GM12872 (cell line): ENCODE data around the gene SORCS2.

Source experiments
- TF ChIP-seq, protein P1 (sequence below): IDR thresholded peaks from 3 replicates; pipeline ENCODE4 v1.5.1; 2011; ENCODE audit warnings: low read depth, mild to moderate bottlenecking, low read length, moderate library complexity; ENCODE audit not compliant: insufficient read depth

Gene SORCS2

DNA sequence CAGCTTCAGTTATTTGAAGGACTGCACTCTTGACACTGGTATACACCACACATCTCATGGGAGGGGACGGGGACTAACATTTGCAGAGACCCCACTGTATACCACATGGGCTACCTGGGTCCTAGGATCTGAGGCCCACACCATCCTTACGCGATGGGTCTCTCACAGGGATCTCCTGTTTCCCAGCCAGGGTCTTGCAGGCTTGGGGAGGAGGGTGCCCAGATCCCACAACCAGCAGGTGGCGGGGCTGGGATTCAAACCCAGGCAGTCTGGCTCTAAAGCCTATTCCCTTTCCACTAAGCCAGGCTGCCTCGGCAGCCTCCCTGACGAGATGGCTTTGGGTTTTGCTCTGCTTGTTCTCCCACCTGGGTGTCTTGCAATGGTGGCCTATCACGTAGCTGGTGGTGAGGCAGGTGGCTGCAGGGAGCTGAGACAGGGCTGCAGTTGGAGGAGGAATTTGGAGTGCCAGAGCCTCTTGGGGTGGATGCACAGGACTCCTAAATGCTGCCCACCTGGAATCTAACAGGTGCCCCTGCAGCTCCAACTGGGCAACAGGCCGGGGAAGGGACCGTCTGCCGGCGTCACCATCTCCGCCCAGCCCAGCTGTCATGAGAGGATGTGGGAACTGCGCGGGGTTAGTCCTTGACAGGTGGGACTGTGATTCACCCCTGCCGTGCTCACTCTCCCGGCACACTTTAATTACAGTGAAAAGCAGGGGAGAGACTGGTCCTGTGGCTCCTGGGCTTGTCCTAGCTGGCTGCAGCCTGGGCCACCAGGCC lies 131.7 kb downstream of the SORCS2 start:
- TF ChIP-seq, protein P1, sequence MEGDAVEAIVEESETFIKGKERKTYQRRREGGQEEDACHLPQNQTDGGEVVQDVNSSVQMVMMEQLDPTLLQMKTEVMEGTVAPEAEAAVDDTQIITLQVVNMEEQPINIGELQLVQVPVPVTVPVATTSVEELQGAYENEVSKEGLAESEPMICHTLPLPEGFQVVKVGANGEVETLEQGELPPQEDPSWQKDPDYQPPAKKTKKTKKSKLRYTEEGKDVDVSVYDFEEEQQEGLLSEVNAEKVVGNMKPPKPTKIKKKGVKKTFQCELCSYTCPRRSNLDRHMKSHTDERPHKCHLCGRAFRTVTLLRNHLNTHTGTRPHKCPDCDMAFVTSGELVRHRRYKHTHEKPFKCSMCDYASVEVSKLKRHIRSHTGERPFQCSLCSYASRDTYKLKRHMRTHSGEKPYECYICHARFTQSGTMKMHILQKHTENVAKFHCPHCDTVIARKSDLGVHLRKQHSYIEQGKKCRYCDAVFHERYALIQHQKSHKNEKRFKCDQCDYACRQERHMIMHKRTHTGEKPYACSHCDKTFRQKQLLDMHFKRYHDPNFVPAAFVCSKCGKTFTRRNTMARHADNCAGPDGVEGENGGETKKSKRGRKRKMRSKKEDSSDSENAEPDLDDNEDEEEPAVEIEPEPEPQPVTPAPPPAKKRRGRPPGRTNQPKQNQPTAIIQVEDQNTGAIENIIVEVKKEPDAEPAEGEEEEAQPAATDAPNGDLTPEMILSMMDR = peak; percentile 24; the same call in 1 of the 3 replicates

DNA sequence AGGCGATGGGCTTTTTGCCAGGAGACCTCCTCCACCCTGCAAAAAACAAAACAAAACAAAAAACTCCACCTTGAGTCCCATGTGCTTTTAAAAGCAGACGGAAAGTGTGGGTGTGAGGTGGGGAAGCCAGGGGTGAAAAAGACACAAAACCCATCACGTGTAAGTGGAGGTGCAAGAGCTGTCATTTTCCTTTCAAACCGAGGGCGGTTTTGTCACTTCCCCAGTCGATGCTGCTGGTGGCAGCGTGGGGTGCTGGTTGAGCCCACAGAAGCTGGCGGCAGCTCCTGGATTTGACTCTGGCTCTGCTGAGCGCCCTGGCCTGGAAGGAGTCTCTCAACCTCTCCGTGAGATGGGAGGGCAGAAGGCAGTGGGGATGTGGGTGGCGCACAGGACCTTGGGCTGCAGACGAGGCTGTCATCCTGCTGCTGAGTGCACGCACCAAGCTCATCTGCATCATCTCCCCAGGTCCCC lies 132.3 kb downstream of the SORCS2 start:
- TF ChIP-seq, protein P1 = no peak

DNA sequence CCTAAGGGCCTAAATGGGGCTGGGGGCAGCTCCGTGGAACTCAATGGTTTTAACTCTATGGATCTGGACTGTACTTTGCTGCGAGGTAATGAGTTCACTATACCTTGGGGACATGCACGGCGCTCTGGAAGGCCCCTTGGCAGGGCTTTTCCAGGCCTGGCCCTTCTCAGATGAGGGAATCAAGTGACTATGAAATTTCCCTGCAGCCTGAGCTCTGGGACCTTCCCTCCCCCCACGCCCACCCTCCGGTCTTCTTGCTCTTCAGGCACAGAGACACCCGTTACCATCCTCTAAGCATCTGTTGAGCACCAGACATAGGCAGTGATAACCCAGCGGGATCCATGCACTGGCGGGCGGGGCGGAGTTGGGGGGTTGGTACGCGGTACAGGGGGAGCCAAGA lies 133.2 kb downstream of the SORCS2 start:
- TF ChIP-seq, protein P1 = no peak

DNA sequence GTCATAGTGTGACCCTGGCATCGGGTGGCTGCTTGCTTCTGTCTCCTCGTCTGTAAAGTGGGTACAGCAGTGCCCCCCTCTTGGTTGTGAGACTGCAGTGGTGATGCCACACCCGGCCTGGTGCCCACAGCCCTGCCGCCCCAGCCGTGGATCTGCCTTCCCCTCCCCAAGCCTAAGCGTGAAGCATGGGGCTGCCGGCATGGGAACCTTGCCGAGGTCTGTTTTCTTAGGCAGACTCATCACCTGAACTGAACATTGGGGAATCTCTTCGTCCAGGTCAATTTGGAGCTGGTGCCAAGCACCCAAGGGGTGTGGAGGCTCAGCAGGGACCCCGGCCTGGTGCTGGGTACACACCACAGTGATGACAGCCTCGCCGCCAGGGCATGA lies 134.0 kb downstream of the SORCS2 start:
- TF ChIP-seq, protein P1 = no peak

DNA sequence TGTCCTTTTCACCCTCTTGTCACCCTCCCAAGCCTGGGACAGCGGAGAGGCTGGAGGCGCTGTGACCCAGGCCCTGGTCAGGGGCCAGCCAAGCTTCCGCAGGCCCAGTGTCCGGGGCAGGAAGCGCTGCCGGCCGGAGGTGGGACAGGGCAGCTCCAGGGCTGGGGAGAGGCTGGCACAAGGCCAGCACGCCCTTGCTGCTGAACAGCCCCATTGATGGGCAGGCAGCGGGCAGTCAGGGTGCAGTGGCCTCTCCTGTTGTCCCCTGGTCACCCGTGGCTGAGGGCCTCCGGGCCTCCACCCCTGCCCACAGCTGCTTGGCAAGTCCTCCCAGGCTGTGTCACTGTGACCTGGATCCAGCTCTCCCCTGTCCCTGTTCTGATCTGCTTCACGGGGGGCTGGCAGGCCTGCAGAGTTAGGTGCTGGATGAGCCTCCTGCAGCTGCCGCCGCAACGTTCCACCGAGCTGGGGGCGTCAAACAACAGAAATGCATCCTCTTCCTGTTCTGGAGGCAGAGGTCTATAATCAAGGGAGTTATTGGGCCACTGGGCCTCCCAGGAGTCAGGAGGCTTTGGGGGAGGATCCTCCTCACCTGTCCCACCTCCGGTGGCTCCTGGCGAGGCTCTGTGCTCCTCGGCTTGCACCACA lies 134.5 kb downstream of the SORCS2 start:
- TF ChIP-seq, protein P1 = no peak

DNA sequence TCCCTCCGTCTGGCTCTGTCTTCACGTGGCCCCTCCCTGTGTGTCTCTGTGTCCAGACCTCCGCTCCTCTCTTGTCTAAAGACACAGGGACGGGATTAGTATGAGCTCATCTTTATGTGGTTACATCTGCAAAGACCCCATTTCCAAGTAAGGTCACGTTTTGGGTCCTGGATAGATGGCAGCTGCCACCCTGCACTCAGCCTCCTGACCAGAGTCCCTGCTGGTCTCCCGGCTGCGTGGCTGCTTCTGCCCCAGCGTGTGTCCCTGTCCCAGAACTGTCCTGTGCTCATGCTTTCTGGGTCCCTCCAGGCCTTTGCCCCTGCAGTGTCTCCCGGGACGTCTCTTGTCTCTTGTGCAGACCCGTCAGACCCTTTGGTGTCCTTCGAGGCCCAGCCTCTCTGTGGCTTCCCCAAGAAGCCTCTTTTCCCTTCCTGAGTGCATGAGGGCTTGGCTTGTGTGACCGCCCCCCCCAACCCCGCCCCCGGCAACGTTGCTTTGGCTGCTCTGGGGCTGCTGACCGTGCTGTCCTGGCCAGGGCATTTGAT lies 135.1 kb downstream of the SORCS2 start:
- TF ChIP-seq, protein P1 = no peak

GRCh38 chr4:7328162-7328912 lies 136.0 kb downstream of the SORCS2 start:
- TF ChIP-seq, protein P1 = no peak
